Liver (tissue), 3 donors: ENCODE data around the gene KCNN1.

Experiments used
- EGR1 ChIP-seq, 2 donors: IDR thresholded peaks; 2 replicates each; pipeline ENCODE4 v1.6.1; 2016 to 2018; ENCODE audit warnings: antibody characterized with exemption in 2 of 2, low read depth in 2 of 2
- JUND ChIP-seq, 2 donors: IDR thresholded peaks; 2 replicates each; pipeline ENCODE4 v1.6.1; 2016; ENCODE audit warnings: antibody characterized with exemption in 2 of 2
- RAD21 ChIP-seq, 2 donors: IDR thresholded peaks; 2 replicates each; pipeline ENCODE4 v1.6.1; 2016; ENCODE audit warnings: antibody characterized with exemption in 2 of 2, mild to moderate bottlenecking in 2 of 2
- TF ChIP-seq, protein P1 (sequence below): fragments of 150-350 bp; IDR thresholded peaks from 2 replicates; pipeline ENCODE4 v1.5.1; 2017; ENCODE audit warnings: improper control_type of control experiment, low read depth, low read length; ENCODE audit not compliant: missing input control
- donor health status: healthy.
- donor health status: healthy.

DNA sequence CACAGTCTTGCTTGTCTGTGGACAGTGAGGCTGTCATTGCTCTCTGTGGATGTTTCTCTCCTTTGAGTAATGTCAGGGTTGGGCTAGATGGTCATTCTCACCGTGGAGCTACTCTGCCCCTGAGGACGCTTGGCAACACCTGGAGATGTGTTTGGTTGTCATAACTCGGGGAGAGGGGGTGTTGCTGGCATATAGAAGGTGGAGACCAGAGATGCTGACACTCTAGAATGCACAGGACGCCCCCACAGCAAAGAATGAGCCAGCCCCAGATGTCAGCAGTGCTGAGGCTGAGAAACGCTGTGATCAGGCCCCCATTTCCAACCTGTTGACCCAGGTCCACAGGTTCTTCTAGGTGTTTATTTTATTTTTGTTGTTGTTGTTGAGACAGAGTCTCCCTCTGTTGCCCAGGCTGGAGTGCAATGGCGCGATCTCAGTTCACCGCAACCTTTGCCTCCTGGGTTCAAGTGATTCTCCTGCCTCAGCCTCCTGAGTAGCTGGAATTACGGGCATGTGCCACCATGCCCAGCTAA, 29.5 kb upstream of the KCNN1 start:
- TF ChIP-seq, protein P1, sequence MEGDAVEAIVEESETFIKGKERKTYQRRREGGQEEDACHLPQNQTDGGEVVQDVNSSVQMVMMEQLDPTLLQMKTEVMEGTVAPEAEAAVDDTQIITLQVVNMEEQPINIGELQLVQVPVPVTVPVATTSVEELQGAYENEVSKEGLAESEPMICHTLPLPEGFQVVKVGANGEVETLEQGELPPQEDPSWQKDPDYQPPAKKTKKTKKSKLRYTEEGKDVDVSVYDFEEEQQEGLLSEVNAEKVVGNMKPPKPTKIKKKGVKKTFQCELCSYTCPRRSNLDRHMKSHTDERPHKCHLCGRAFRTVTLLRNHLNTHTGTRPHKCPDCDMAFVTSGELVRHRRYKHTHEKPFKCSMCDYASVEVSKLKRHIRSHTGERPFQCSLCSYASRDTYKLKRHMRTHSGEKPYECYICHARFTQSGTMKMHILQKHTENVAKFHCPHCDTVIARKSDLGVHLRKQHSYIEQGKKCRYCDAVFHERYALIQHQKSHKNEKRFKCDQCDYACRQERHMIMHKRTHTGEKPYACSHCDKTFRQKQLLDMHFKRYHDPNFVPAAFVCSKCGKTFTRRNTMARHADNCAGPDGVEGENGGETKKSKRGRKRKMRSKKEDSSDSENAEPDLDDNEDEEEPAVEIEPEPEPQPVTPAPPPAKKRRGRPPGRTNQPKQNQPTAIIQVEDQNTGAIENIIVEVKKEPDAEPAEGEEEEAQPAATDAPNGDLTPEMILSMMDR = no peak
- no peak for TF ChIP-seq RAD21 (IDR thresholded peaks at IDR 0.05)
- no peak for TF ChIP-seq JUND (IDR thresholded peaks at IDR 0.05)
- no peak for TF ChIP-seq EGR1 (IDR thresholded peaks at IDR 0.05; ENCODE audit: low read depth in 2 of 2)
